Cardiac septum (tissue), 1 donor: Measurements from ENCODE around the gene ZC3H18. TPM values are rescaled to one million over a fixed set of nuclear protein-coding genes. Genes with fewer than 3 reads are reported as not detected.

Experiments used
- DNase-seq: peaks from one replicate; pipeline ENCODE4 v3.0.0-alpha.2; 2020; ENCODE audit warnings: low spot score
- intact Hi-C: fragments of 100-400 bp; cut with DNase I; formaldehyde crosslinking; loops from one replicate; pipeline ENCODE4 v1.14.0; 2022
- total RNA-seq: library from RNA; stranded (reverse); fragmentation: NEBNext Ultra II Directional; extraction: Animal tissue kit (Norgen Biotek cat#: 25700); gene quantifications from one replicate; pipeline ENCODE4 v1.2.1, GENCODE V29; 2021
- donor health status: DM: no; HTN: no; CAD: no.

The ZC3H18 gene
- total RNA-seq, 1 donor from 2014 or later, result 20.6 TPM

DNA sequence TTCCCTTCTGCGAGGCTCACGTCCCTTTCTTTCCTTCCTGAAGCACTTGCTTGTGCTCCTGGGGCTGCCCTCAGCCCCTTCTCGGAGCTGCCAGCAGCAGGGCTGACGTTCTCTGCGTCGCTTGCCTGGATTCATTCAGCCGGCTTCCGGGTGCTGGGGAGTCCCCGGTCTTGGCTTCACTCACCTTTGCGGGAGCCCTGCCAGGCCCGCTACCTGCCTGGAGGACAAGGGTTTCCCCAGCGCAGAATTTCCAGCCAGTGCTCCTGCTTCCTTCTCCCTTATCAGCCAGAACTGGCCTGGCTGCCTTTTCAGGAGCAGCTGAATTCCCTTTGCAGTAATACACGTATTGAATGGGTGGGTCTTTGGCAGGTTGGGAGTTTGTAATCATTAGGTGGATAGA, 46.1 kb downstream of the ZC3H18 start:
- intact Hi-C loops, result no loop called here
- no peak for DNase-seq

GRCh38 chr16:88616736-88617135, 46.5 kb downstream of the ZC3H18 start:
- no peak for DNase-seq
- intact Hi-C loops, result no loop called here

GRCh38 chr16:88617268-88618031, 47.2 kb downstream of the ZC3H18 start:
- intact Hi-C loops, result no loop called here
- no peak for DNase-seq

DNA sequence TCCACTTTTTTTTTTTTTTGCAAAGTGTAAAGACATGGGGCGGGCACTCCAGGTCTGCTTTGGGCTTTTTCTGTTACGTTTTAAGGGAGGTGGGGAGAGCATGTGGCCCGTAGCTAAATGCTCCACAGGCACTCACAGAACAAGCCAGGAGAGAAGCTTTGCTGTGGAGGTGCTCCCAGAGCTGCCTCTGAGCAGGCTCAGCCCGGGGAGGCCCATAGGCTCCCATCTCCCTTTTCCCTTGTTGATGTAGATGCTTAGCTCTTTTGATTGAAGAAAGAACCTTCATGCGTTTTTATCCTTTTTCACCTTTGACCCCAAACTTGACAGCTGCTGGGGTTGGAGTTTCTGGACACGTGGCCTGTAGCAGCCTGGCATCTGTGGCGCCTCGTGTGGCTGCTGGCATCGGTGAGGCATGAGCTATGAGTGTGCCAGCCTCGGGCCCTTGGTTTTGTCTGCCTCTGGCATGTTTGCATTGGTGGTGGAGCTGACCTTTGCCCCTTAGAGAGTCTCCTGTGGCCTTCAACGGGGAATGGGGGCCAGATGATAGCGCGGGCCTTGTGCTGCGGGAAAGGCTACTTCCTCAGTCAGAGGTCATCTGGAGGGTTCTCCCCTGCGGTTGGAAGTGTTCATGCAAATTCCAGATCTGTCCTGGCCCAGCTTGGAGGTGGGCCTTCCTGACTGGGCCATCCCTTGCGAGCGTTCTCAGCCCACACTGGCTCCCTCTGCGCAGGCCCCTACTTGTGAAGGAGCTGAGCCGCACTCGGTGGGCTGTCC, 48.2 kb downstream of the ZC3H18 start:
- no peak for DNase-seq
- intact Hi-C loops, result no loop called here

DNA sequence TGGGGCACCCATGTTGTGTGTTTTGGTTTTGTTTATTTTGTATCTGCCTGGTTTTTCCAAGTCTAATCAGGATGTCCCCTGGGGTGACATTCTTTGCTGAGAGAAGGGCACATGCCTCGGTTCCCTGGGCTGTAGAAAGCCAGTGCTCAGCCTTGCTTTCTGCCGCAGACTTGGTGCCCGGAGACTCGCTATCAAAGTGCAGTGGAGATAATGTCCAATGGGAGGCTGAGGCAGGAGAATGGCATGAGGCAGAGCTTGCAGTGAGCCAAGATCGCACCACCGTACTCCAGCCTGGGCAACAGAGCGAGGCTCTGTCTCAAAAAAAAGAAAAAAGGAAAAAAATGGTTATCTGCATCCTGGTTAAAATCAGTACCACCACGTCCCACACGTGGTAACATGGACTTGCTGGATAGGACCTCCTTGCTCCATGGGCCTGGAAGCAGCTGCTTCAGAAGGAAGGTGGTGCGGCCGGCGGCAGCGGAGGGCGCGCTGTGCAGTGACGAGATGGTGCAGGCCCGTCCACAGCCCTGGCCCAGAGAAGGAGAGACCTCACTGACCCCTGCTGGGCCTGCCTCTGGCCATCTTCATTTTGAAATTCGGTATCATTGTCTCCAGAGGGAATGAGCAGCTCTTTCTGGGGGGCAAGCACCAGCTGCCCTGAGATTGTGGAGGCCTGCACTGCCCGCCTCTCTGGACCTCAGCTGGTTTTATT, 48.9 kb downstream of the ZC3H18 start:
- DNase-seq, result no peak
- intact Hi-C loops, result no loop called here

- intact Hi-C loops, result no loop called here
- DNase-seq, result no peak
Observed at GRCh38 chr16:88619859-88620815, 49.9 kb downstream of the ZC3H18 start.

DNA sequence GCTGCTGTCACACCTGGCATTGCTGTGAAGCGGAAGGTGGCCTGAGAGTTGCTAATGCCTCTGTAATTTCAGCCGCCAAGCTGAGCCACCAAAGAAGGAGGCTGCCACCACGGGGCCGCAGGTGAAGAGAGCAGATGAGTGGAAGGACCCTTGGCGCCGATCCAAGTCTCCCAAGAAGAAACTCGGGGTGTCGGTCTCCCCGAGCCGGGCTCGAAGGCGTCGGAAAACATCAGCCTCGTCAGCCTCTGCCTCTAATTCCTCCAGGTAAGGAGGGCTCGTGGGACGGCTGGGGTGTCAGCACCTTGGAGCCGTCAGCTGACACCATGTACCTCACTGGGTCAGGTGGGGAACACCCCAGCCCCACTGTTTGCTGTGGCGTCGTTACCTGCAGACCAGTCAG, 51.9 kb downstream of the ZC3H18 start:
- intact Hi-C loops, result no loop called here
- DNase-seq, result no peak

DNA sequence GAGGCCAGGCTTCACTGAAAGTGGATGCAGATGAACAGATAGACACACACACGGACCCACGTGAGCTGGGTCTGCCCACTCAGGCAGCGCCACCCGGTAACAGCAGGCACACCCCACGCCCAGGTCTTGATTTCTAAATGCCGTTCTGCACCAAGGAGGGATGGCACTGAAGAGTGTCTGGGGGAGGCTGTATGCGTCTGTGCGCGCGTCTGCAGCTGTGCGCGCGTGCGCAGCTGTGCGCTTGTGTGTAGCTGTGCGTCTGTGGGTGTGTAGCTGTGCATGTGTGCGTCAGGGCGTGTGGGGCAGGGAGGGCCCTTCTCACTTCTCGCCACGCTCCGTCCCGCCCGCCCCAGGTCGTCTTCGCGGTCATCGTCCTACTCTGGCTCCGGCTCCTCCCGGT, 52.7 kb downstream of the ZC3H18 start:
- no peak for DNase-seq
- intact Hi-C loops, result no loop called here

DNA sequence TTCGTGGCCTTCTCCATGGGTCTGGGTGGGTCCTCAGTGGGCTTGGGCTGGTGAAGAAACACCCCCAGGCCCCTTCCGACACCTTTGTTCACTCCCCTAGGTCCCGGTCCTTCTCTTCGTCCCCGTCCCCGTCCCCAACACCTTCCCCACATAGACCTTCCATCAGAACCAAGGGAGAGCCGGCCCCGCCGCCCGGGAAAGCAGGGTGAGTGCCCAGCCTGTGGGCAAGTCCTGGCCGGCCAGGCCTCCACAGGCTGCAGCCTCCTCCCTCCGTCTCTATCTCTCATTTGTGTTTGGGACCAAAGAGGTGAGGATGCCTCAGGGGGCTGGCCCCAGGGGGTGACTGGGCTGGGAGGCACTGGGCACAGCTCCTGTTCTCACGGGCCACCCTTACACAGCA, 53.7 kb downstream of the ZC3H18 start:
- intact Hi-C loops, result no loop called here
- DNase-seq, result no peak

DNA sequence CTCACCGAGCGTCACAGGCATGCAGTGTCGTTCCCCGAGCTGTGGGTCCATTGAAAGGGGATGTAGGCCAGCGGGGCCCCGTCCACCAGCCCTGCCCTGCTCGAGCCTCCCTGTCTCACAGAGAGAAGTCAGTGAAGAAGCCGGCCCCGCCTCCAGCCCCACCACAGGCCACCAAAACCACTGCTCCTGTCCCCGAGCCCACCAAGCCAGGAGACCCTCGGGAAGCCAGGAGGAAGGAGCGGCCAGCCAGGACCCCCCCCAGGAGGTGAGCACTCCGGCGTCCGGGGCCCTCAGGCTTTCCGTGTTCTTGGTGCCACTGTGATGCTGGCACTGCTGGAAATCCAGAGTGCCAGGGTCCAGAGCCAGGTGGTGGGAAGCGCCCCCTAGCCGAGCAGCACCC, 54.3 kb downstream of the ZC3H18 start:
- no peak for DNase-seq
- intact Hi-C loops, result no loop called here

DNA sequence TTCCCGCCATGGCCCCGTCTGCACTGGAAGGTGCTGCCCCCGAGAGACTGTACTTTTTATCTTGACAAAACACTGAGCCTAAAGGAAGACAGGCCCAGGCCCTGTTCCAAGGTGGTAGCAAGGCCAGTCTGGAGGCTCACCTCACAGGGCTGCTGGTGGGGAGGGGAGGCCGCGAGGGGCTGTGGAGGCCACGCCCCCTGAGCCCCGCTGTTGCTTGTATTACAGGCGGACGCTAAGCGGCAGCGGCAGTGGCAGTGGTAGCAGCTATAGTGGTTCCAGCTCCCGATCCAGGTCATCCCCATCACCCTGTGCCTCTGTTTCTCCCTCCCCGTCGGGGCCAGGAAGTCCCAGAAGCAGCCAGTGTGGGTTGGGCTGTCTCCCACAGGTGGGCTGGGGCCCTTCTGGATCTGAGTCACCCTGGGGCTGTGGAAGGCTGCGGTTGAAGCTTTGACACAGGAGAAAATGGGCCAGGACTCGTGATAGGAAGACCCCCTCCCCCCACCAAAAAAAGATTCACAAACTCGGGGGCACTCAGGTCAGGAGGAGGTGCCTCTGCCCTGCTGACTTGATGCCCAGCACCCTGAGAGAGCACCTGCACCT, 54.9 kb downstream of the ZC3H18 start:
- intact Hi-C loops, result loop anchor here (5.0 kb wide), 1 partner anchor 82 kb away; the partner anchor contains the start of genes CTU2 and RNF166
- no peak for DNase-seq

- intact Hi-C loops, result loop anchor here (5.0 kb wide), 1 partner anchor 81 kb away; the partner anchor contains the start of genes CTU2 and RNF166
Observed at GRCh38 chr16:88626646-88627045, 56.4 kb downstream of the ZC3H18 start.

GRCh38 chr16:88627531-88628411, 57.6 kb downstream of the ZC3H18 start:
- intact Hi-C loops, result loop anchor here (5.0 kb wide), 1 partner anchor 80 kb away; the partner anchor contains the start of genes CTU2 and RNF166
- DNase-seq, result no peak

More at GRCh38 chr16:88626646-88627045, 56.4 kb downstream of the ZC3H18 start:
- no peak for DNase-seq

GRCh38 chr16:88628512-88628974, 58.3 kb downstream of the ZC3H18 start:
- intact Hi-C loops, result loop anchor here (5.0 kb wide), 1 partner anchor 79 kb away; the partner anchor contains the start of genes CTU2 and RNF166
- DNase-seq, result no peak

DNA sequence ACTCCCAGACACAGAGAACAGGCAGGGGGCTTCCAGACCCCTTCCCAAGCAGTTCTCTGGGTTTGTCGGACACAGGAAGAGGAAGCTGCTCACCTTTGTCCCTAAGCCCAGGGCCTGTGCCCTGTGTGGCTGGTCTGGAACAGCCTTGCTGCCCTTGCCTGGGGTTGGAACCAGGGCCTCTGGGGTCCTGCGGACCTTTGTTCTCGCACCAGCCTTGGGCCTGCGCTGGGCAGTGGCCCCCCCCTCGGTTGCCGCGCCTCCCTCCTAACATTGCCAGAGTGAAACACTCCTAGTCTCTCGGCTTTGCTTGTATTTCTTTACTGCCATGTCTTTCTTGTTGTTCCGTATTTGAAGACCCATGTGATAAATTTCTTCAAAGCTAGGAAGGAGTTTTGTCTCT, 59.6 kb downstream of the ZC3H18 start:
- intact Hi-C loops, result loop anchor here (5.0 kb wide), 1 partner anchor 77 kb away; the partner anchor contains the start of genes CTU2 and RNF166
- no peak for DNase-seq

- intact Hi-C loops, result no loop called here
- DNase-seq, result no peak
Observed at GRCh38 chr16:88630433-88630832, 60.2 kb downstream of the ZC3H18 start.

- intact Hi-C loops, result no loop called here
Observed at GRCh38 chr16:88630941-88631340, 60.7 kb downstream of the ZC3H18 start.

More at GRCh38 chr16:88630941-88631340, 60.7 kb downstream of the ZC3H18 start:
- no peak for DNase-seq
